ENCODE measurements around the gene SRF. TPM values are rescaled to one million over a fixed set of nuclear protein-coding genes. Genes with fewer than 3 reads are reported as not detected.

Gene SRF
- total and polyA plus RNA-seq, 2 experiments from 2014 or later = 7.4 to 22.0 TPM

- TF ChIP-seq CTCF (IDR thresholded peaks at IDR 0.05; ENCODE audit: poor library complexity) = no peak
- Histone ChIP-seq H2AFZ (no peak overlapping the region), H3K36me3 (replicated peaks; ENCODE audit: insufficient read depth, low read depth) (no peaks in the 10 kb centered on the region), H3K9me3 (ENCODE audit: low read depth) (no peaks in the 10 kb centered on the region), H3K4me1 (ENCODE audit: insufficient read depth) (peaks cover 8% of the 10 kb centered on the region), H3K9me2 (replicated peaks; ENCODE audit: insufficient read depth) (no peaks in the 10 kb centered on the region), H3K79me2 (peaks cover 19% of the 10 kb centered on the region), H3K27ac (no peak overlapping the region), H3K4me3 (no peak overlapping the region), H3K27me3 (no peaks in the 10 kb centered on the region), H3K4me2 (no peak overlapping the region), H4K20me1 (ENCODE audit: insufficient read depth, poor library complexity, severe bottlenecking) (peaks cover 2% of the 10 kb centered on the region)
- no peak for DNase-seq (ENCODE audit: low spot score)
- WGBS (ENCODE audit: low lambda C conversion rate, missing lambda C conversion rate) = 90% methylated on average over 7 of the region's 7 CpGs
Measured at GRCh38 chr6:43180058-43180457, 9.0 kb downstream of the SRF start.

- DNase-seq (ENCODE audit: low spot score) = no peak
- Histone ChIP-seq H3K27ac (peak overlapping the region; percentile 67), H3K79me2 (peaks cover 12% of the 10 kb centered on the region), H4K20me1 (ENCODE audit: insufficient read depth, poor library complexity, severe bottlenecking) (no peaks in the 10 kb centered on the region), H3K27me3 (no peaks in the 10 kb centered on the region), H3K4me2 (no peak overlapping the region), H3K4me3 (no peak overlapping the region), H3K4me1 (ENCODE audit: insufficient read depth) (peaks cover 6% of the 10 kb centered on the region), H3K36me3 (replicated peaks; ENCODE audit: insufficient read depth, low read depth) (no peaks in the 10 kb centered on the region), H3K9me3 (ENCODE audit: low read depth) (no peaks in the 10 kb centered on the region), H3K9me2 (replicated peaks; ENCODE audit: insufficient read depth) (no peaks in the 10 kb centered on the region), H2AFZ (no peak overlapping the region)
- TF ChIP-seq EZH2 (IDR thresholded peaks at IDR 0.05; ENCODE audit: borderline replicate concordance) (no peak), CTCF (IDR thresholded peaks at IDR 0.05; ENCODE audit: poor library complexity) (no peak), EZH2phosphoT487 (IDR thresholded peaks at IDR 0.05; ENCODE audit: low read depth, severe bottlenecking, unreplicated experiment) (no peak)
- 77% methylated on average over 5 of the region's 5 CpGs for WGBS (ENCODE audit: low lambda C conversion rate, missing lambda C conversion rate)
Measured at GRCh38 chr6:43180985-43181384, 9.9 kb downstream of the SRF start.

- no peak for DNase-seq (ENCODE audit: low spot score)
- Histone ChIP-seq H3K9me3 (ENCODE audit: low read depth) (no peaks in the 10 kb centered on the region), H3K27me3 (no peaks in the 10 kb centered on the region), H2AFZ (peak overlapping the region; percentile 37), H3K4me1 (ENCODE audit: insufficient read depth) (peaks cover 6% of the 10 kb centered on the region), H3K79me2 (peaks cover 6% of the 10 kb centered on the region), H3K9me2 (replicated peaks; ENCODE audit: insufficient read depth) (no peaks in the 10 kb centered on the region), H3K4me2 (peak overlapping the region; percentile 94), H4K20me1 (ENCODE audit: insufficient read depth, poor library complexity, severe bottlenecking) (no peaks in the 10 kb centered on the region), H3K36me3 (replicated peaks; ENCODE audit: insufficient read depth, low read depth) (no peaks in the 10 kb centered on the region), H3K4me3 (peak overlapping the region; percentile 81), H3K27ac (peak overlapping the region; percentile 67)
- TF ChIP-seq CTCF (IDR thresholded peaks at IDR 0.05; ENCODE audit: poor library complexity) (no peak), EZH2phosphoT487 (IDR thresholded peaks at IDR 0.05; ENCODE audit: low read depth, severe bottlenecking, unreplicated experiment) (no peak)
- WGBS (ENCODE audit: low lambda C conversion rate, missing lambda C conversion rate) = 33% methylated on average over 9 of the region's 9 CpGs
Measured at GRCh38 chr6:43181621-43181941, 10.5 kb downstream of the SRF start.
